Nephron (organoid): ENCODE measurements around the gene MAPK14.
"Not testable (repeated sequence)": the region's sequence is repeated elsewhere in the genome, so short reads cannot be mapped to it uniquely, and the experiment has no call there.

Experiments
- H3K27ac Mint-ChIP-seq, 3 experiments: 2 replicates each; pipeline ENCODE4 v1.8.0; 2020; ENCODE audit warnings: mixed read lengths in 3 of 3, mild to moderate bottlenecking in 2 of 3, moderate library complexity in 1 of 3
- H3K27me3 Mint-ChIP-seq: 2 replicates; pipeline ENCODE4 v1.8.0; 2021; ENCODE audit warnings: low read depth, mild to moderate bottlenecking, moderate library complexity, mixed read lengths
- H3K36me3 Mint-ChIP-seq: 2 replicates; pipeline ENCODE4 v1.8.0; 2020; ENCODE audit warnings: low read depth, mixed read lengths
- H3K4me1 Mint-ChIP-seq: 2 replicates; pipeline ENCODE4 v1.8.0; 2020; ENCODE audit warnings: mixed read lengths
- H3K4me3 Mint-ChIP-seq, 3 experiments: 2 replicates each; pipeline ENCODE4 v1.8.0; 2020; ENCODE audit warnings: mild to moderate bottlenecking in 3 of 3, mixed read lengths in 3 of 3, moderate library complexity in 2 of 3
- H3K9me3 Mint-ChIP-seq: 2 replicates; pipeline ENCODE4 v1.8.0; 2020; ENCODE audit warnings: mixed read lengths
- TF ChIP-seq, protein P1 (sequence below), 3 experiments: fragments of 200-600 bp; sonication (generic); IDR thresholded peaks; one replicate each; pipeline ENCODE4 v1.5.0; 2021; ENCODE audit warnings: antibody characterized with exemption in 3 of 3; ENCODE audit not compliant: unreplicated experiment in 3 of 3

Gene MAPK14

DNA sequence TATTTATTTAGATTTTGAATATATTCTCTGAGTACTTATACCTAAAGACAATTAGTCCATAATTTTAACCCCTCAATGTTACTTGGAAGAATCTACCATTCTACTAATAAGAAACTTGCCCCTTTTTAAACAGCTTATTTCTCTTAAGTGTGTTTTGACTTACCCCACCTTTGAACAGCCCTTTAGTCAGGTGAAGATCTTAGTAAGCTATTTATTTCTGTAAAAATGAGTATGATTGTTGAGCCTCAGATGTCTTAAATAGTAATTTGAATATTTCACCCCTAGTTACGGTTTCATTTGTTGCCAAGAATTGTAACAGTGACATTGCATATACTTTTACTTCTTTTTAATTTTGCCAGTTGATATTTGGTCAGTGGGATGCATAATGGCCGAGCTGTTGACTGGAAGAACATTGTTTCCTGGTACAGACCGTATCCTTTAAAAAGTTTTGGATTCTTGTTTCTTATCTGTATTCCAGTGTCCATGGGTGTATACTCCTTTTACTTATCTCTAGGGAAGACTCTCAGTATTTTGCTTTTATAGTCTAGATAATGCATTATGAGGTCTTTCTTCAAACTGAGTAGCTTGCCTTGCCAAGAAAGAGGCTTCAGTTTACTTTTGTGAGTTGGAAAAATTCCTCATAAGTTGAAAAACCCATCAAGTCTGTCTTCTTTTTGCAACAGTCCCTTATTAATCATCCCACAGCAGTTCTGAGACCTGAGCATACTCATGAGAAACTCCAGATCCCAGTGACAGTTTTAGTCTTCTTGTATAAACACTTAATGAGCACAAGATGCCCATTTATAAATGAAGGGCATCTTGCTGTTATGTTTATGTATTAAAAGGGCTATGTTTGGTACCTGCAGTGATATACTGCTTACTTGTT lies 48.8 kb downstream of the MAPK14 start:
- Mint-ChIP-seq H3K4me1 (peaks cover 12% of the 10 kb centered on the region), H3K27ac (peak overlapping the region in 1 of 3 experiments; percentile 73), H3K27me3 (no peaks in the 10 kb centered on the region), H3K9me3 (peaks cover 4% of the 10 kb centered on the region), H3K4me3 (no peak overlapping the region), H3K36me3 (peaks cover 55% of the 10 kb centered on the region)
- TF ChIP-seq, protein P1, sequence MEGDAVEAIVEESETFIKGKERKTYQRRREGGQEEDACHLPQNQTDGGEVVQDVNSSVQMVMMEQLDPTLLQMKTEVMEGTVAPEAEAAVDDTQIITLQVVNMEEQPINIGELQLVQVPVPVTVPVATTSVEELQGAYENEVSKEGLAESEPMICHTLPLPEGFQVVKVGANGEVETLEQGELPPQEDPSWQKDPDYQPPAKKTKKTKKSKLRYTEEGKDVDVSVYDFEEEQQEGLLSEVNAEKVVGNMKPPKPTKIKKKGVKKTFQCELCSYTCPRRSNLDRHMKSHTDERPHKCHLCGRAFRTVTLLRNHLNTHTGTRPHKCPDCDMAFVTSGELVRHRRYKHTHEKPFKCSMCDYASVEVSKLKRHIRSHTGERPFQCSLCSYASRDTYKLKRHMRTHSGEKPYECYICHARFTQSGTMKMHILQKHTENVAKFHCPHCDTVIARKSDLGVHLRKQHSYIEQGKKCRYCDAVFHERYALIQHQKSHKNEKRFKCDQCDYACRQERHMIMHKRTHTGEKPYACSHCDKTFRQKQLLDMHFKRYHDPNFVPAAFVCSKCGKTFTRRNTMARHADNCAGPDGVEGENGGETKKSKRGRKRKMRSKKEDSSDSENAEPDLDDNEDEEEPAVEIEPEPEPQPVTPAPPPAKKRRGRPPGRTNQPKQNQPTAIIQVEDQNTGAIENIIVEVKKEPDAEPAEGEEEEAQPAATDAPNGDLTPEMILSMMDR (IDR thresholded peaks at IDR 0.05; ENCODE audit: unreplicated experiment in 3 of 3) = no peak

DNA sequence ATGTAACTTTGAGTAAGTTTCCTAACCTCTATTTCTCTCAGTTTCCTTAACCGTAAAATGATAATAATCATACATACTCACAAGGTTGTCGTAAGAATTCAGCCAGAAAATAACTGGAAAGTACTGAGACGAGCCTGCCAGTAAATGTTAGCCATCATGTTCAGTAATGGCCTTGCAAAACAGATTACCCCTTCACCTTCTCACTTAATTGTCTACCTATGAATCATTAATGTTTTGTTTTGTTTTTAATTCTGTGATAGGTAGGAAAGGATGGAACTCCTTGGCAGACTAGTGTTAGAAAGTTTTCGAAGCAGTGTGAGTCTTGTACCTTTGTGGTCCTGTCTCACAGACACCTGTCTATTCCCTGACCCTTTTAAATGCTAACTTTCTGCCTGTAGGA lies 50.6 kb downstream of the MAPK14 start:
- Mint-ChIP-seq H3K9me3 (peaks cover 16% of the 10 kb centered on the region), H3K27me3 (no peaks in the 10 kb centered on the region), H3K36me3 (peaks cover 72% of the 10 kb centered on the region), H3K4me3 (no peak overlapping the region), H3K27ac (peak overlapping the region in 1 of 3 experiments; percentile 73), H3K4me1 (peaks cover 12% of the 10 kb centered on the region)
- TF ChIP-seq, protein P1 (IDR thresholded peaks at IDR 0.05; ENCODE audit: unreplicated experiment in 3 of 3) = no peak

DNA sequence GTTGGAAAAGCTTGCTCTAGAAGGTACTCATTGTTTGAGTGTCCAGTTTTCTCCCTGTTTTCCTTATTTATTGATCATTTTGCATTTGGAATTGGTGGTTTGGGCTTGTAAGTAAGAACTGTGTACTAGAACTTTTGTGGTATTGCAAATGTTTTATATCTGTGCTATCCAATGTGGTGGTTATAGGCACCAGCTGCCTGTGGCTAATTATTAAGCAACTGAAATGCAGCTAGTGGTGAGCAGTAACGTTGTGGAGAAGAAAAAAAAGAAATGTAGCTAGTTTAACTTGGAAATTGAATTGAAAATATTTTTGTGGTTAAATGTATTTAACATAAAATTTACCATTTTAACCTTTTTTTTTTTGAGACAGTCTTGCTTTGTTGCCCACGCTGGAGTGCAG lies 52.0 kb downstream of the MAPK14 start:
- Mint-ChIP-seq H3K4me3 (no peak overlapping the region), H3K4me1 (peaks cover 12% of the 10 kb centered on the region), H3K9me3 (peaks cover 25% of the 10 kb centered on the region), H3K27ac (no peak overlapping the region), H3K27me3 (no peaks in the 10 kb centered on the region), H3K36me3 (peaks cover 87% of the 10 kb centered on the region)
- TF ChIP-seq, protein P1 (IDR thresholded peaks at IDR 0.05; ENCODE audit: unreplicated experiment in 3 of 3) = no peak

DNA sequence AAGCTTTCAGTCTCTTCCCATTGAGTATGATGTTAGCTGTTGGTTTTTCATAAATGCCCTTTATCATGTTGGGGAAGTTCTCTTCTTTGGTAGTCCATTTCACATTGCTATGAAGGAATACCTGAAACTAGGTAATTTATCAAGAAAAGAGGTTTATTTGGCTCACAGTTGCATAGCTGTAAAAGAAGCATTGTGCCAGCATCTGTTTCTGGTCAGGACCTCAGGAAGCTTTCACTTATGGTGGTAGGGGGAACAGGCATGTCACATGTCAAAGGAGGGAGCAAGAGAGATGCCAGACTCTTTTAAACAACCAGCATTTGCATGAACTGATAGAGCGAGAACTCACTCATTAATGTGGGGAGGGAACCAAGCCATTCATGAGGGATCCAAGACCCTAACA lies 54.7 kb downstream of the MAPK14 start:
- Mint-ChIP-seq H3K4me1 (peaks cover under 1% of the 10 kb centered on the region), H3K36me3 (peaks cover 93% of the 10 kb centered on the region), H3K4me3 (no peak overlapping the region), H3K27ac (no peak overlapping the region), H3K27me3 (no peaks in the 10 kb centered on the region), H3K9me3 (peaks cover 48% of the 10 kb centered on the region)
- TF ChIP-seq, protein P1 (IDR thresholded peaks at IDR 0.05; ENCODE audit: unreplicated experiment in 3 of 3) = no peak

DNA sequence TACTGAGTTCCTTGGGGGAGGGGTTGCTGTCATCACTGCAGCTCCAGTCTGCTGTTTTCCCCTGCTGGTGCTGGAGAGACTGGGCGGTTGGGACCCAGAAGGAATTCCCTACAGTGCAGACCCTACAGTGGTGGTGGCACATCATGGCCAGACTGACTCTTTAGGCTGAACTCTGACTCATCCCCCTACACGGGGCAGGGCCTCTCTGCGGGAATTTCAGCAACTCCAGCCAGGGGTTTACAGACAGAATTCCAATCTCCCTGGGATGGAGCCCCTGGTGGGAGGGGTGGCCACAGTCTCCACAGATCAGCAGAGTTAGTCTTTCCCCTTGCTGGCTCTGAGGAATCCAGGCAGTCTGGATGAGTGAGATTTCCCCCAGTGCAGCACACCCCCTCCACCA lies 55.8 kb downstream of the MAPK14 start:
- H3K36me3 Mint-ChIP-seq = peaks cover 97% of the 10 kb centered on the region
- peaks cover 56% of the 10 kb centered on the region for H3K9me3 Mint-ChIP-seq
- H3K4me3 Mint-ChIP-seq = no peak overlapping the region
- H3K27ac Mint-ChIP-seq = no peak overlapping the region
- TF ChIP-seq, protein P1 (IDR thresholded peaks at IDR 0.05; ENCODE audit: unreplicated experiment in 3 of 3) = no peak
- no peaks in the 10 kb centered on the region for H3K27me3 Mint-ChIP-seq
- H3K4me1 Mint-ChIP-seq = no peaks in the 10 kb centered on the region

DNA sequence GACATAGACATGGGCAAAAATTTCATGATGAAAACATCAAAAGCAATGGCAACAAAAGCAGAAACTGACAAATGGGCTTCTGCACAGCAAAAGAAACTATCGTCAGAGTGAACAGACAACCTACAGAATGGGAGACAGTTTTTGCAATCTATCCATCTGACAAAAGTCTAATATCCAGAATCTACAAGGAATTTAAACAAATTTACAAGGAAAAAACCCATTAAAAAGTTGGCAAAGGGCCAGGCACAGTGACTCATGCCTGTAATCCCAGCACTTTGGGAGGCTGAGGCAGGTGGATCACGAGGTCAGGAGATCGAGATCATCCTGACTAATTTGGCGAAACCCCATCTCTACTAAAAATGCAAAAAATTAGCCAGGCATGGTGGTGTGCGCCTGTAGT lies 60.6 kb downstream of the MAPK14 start:
- not testable (repeated sequence) for H3K4me1 Mint-ChIP-seq, H3K4me3 Mint-ChIP-seq, H3K27me3 Mint-ChIP-seq, H3K27ac Mint-ChIP-seq
- H3K9me3 Mint-ChIP-seq = peaks cover 40% of the 10 kb centered on the region
- peaks cover 65% of the 10 kb centered on the region for H3K36me3 Mint-ChIP-seq
